ENCODE results near the gene SUMO2.

DNA sequence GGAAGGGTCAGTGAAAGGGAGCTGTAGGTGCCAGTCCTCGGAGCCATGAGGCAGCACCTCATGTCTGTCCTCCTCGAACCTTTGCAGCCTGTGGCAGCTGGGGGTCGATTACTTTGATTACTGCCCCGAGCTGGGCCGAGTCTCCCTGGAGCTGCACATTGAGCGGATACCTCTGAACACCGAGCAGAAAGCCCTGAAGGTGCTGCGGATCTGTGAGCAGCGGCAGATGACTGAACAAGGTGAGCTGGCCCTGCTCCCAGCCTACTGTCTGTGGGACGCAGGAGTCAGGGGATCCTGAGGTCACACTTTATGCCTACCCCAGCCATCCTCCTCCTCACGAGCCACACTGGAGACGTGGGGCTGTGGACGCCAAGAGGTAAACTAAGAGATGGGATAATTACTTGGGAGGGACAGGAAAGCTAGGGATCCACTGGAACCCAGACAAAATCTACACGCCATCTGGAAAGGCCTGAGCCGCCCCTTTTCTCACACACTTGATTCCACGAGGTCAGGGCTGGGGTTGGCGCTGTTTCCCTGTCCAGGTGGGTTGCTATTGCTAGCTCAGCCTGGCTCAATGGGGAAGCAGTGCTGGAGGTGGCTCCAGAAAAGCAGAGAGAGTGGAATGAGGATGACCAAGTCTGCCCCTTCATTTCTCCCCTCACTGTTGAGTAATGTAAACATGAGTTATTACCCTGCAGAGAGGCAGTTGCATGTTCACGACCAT lies 49.1 kb upstream of the SUMO2 start:
- TF ChIP-seq POLR2AphosphoS5 (IDR thresholded peaks at IDR 0.05; ENCODE audit: low read depth) (no peak), EZH2 (IDR thresholded peaks at IDR 0.05; ENCODE audit: low read depth, unreplicated experiment) (no peak), CTCF (conservative IDR thresholded peaks at IDR 0.05; ENCODE audit: low read depth in 2 of 2) (no peak), CREB1 (CRISPR knock-in tag; IDR thresholded peaks at IDR 0.05; ENCODE audit: low read depth) (no peak), EZH2phosphoT487 (IDR thresholded peaks at IDR 0.05; ENCODE audit: unreplicated experiment) (no peak), ZNF114 (CRISPR knock-in tag; IDR thresholded peaks at IDR 0.05) (no peak), STAT1 (IDR thresholded peaks at IDR 0.05; ENCODE audit: unreplicated experiment) (no peak), JUNB (IDR thresholded peaks at IDR 0.05; ENCODE audit: unreplicated experiment) (no peak)
- TF ChIP-seq, protein P1, sequence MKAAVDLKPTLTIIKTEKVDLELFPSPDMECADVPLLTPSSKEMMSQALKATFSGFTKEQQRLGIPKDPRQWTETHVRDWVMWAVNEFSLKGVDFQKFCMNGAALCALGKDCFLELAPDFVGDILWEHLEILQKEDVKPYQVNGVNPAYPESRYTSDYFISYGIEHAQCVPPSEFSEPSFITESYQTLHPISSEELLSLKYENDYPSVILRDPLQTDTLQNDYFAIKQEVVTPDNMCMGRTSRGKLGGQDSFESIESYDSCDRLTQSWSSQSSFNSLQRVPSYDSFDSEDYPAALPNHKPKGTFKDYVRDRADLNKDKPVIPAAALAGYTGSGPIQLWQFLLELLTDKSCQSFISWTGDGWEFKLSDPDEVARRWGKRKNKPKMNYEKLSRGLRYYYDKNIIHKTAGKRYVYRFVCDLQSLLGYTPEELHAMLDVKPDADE (IDR thresholded peaks at IDR 0.05): no peak
- TF ChIP-seq, protein P2, sequence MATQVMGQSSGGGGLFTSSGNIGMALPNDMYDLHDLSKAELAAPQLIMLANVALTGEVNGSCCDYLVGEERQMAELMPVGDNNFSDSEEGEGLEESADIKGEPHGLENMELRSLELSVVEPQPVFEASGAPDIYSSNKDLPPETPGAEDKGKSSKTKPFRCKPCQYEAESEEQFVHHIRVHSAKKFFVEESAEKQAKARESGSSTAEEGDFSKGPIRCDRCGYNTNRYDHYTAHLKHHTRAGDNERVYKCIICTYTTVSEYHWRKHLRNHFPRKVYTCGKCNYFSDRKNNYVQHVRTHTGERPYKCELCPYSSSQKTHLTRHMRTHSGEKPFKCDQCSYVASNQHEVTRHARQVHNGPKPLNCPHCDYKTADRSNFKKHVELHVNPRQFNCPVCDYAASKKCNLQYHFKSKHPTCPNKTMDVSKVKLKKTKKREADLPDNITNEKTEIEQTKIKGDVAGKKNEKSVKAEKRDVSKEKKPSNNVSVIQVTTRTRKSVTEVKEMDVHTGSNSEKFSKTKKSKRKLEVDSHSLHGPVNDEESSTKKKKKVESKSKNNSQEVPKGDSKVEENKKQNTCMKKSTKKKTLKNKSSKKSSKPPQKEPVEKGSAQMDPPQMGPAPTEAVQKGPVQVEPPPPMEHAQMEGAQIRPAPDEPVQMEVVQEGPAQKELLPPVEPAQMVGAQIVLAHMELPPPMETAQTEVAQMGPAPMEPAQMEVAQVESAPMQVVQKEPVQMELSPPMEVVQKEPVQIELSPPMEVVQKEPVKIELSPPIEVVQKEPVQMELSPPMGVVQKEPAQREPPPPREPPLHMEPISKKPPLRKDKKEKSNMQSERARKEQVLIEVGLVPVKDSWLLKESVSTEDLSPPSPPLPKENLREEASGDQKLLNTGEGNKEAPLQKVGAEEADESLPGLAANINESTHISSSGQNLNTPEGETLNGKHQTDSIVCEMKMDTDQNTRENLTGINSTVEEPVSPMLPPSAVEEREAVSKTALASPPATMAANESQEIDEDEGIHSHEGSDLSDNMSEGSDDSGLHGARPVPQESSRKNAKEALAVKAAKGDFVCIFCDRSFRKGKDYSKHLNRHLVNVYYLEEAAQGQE (IDR thresholded peaks at IDR 0.05; ENCODE audit: unreplicated experiment): no peak

All from GM23338 (cell line).